Measurements from ENCODE around the gene PARP16.
"Not testable (repeated sequence)": the region's sequence is repeated elsewhere in the genome, so short reads cannot be mapped to it uniquely, and the experiment has no call there.

The PARP16 gene

DNA sequence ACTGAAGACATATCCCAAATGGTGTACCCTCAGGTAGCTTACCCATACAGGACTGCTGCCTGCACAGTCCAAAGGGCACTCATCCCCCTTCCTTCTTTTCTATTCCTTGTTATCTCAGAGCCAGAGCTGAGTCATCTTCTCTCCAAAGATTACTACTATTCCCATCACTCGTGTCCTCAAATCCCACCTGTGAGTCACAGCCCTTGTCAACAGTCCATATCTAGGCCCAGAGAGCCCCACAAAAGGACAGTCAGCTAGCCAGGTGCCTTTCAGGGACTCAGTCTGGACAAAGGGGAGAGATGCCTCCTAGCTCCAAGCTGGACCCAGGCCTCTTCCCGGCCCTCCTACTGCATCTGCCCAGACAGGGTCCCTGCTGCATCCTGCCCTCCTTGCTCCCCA is 11.0 kb downstream of the PARP16 start:
- no peak for DNase-seq (ENCODE audit: low spot score)

DNA sequence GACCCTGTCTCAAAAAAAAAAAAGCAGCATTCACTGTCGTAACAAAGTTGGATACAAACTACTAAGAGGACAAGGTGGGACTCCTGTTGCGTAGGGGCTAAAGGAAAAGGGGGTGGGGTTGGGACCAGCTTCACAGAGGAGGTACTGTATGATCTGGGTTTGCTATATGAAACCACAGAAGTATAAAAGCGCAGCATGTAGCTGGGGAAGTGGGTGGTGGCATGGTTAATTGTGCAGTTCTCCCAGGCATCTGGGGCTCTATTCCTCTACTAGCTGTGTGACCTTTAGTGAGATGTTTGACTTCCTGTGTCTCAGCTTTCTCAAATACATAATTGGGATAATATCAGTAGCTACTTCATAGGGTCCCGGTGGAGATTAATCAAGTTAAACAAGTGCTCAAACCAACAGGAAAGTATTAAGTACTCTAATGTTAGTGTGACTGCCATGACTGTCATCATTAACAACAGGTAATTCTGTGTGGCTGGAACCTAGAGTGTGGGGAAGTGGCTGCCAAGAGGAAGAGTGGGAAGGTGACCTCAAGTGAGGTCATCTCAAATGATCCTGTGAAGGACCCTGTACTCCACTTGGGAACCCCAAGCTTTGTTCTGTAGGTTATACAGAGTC is 11.5 kb downstream of the PARP16 start:
- no peak for DNase-seq (ENCODE audit: low spot score)

DNA sequence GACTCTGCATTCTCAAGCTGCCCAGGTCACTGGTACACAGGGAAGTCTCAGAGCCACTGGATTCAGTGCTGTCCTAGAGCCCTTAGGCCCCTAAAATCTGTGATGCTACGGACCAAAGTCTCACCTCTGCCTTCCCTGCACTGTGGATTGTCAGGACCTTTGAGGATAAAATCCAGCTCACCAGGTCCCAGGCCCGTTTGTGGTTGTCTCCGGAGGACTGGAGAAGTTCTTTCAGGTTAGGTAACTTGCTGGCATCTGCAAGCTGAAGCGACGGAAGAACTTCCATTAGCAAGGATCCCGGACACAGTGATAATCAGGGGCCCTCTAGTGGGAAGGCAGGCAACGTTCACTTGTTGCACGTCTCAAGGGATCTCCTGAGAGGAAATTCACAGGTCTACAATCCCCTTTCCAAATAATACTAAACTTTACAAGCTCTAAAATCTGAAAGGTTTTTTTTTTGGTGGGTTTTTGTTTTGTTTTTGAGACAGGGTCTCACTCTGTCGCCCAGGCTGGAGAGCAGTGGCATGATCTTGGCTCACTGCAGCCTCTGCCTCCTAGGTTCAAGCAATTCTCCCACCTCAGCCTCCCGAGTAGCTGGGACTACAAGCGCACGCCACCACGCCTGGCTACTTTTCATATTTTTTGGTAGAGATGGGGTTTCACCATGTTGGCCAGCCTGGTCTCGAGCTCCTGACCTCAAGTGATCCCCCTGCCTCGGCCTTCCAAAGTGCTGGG is 15.7 kb downstream of the PARP16 start:
- peak; percentile 50 for DNase-seq (ENCODE audit: low spot score)

DNA sequence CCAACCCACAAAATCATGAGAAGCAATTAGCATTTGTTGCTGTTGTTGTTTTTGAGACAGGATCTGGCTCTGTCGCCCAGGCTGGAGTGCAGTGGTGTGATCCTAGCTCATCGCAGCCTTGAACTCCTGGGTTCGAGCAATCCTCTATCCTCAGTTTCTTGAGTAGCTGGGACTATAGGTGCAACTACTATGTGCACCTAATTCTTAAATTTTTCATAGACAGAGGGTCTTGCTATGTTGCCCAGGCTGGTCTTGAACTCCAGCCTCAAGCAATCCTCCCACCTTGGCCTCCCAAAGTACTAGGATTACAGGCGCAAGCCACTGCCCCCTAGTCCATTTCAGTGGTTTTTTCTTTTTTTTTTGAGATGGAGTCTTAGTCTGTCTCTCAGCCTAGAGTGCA is 18.3 kb downstream of the PARP16 start:
- no peak for DNase-seq (ENCODE audit: low spot score)

DNA sequence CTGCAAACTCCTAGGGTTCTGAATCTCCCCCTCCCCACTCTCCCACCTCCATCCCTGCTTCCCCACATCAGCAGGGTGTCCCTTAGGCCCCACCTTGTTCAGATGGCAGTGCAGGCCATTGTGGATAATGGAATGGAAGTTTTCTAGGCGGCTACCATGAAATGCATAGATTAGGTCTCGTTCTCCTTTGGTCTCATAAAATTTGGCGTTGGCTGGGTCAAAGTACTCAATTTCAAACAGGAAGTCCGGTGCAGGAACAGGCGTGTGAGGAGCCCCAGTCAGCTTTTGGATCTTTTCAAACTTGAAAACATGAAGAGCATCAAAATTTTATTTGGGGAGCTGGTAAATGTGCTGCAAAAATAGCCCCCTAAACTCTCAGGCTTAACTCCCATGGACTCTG is 20.2 kb downstream of the PARP16 start:
- DNase-seq (ENCODE audit: low spot score): no peak

DNA sequence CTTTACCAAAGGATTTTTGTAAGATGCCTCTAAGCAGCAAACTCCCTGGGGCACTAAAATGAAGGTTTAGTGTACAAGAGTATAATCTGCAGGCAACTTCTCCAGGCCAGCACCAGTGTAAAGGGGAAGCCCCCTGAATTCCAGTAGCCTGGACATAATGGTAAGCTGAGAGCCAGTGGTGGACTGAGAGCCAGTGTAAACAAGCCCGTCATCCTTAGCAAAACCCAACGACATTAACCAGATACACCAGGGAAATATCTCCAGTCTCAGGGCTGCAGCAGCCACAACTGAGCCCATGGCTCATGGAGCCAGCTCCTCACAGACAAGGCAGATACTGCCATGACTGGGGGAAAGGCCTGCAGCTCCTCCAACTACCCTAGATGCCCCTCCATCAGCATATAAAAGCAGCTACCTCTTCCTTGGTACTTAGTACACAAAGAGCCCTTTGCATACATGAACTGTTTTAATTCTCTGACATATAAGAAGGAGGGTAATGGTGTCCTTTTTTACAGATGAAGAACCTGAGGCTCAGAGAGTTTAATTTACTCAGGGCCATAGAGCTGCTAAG is 21.7 kb downstream of the PARP16 start:
- no peak for DNase-seq (ENCODE audit: low spot score)

DNA sequence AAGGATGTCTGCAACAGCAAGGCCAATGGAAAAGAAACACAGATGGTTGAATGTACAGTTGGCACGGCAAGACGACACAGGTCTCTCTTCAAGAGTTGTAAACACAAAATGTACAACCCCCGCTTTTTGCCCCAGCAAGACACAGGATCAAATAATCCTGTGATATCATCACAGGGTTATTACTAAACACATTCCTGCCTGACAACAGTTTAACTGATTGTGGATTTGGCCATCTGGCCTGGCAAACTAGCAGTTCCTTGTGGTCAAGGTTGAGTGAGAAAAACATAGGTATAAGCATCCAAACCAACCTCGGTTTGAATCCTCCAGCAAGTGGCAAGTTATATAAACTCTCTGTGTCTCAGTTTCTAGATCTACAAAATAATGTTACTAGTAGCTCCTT is 23.4 kb downstream of the PARP16 start:
- no peak for DNase-seq (ENCODE audit: low spot score)

DNA sequence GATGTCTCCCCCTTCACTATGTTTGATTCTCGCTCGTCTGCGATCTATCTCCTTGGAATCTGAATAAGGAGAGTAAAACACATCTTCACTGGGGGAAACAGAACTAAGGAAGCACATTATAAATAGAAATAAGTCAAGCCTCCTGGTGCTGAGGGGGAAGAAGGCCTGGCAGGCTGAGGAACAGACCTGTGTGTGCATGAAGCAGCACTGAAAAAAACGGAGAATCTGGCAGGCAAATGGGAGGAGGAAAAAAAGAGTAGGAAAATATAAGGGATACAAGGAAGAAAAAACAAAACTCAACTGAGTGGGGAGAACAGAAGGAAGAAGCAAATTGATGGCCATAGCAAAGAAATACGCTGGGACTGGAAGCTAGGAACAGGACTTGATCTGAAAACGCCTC is 25.7 kb downstream of the PARP16 start:
- DNase-seq (ENCODE audit: low spot score): no peak

DNA sequence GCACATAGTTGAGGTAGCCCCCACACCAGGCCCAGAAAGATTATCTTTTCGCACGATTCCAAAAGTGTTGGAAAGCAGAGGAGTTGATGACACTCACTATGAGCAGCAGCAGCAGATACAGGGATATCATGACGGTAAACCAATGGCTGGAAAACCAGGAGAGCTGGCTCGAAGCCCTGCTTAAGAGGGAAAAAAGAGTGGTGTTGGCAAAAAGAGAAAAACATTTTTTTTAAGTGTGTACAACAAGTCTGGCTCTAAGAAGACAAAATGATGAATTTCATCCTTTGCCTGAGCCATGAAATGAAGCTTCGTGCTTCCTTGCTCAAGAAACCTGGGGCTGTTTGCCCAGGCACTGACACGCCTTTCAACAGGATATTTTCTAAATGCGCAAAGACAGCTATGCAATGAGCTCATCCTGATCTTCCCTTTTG is 27.3 kb downstream of the PARP16 start:
- no peak for DNase-seq (ENCODE audit: low spot score)

DNA sequence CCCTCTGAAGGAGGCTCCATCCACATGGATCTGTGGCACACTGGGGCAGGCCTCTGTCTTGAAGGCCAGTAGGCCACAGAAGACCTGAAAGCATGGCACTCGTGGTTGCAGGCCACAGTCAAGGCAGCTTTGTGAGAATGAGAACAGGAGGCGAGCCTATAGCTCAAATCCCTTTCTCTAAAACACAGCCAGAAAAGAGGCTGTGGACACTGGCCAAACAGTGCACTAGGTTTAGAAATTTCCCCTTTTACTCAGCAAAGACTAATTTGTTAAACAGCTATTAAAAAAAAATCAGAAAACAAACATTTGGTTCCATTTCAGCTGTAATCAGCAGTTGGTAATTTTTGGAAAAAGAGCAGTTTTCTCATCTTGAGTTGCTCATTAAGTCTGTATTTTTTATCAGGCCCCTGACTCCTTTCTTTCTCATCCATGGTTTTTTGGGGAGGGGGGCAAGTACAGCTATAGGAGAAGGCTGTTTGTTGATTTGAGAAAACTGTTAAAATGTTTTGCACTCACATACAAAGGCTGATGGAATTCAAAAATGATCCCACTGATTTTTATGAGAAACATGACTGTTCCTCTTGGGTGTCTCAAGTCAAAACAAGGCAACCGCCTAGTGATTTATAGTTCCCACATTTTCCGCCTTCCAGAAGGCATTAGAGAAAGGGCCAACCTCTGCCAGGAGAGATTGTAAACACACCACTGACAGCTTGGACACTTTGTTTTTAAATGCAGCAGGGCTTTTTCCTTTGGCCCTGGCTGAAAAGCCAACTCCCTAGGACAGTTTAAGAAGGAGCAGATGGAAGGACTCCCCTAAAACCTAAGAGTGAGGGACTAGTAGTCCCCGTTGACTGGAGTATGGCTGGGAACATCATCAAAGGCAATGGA is 28.1 kb downstream of the PARP16 start:
- DNase-seq (ENCODE audit: low spot score): no peak

DNA sequence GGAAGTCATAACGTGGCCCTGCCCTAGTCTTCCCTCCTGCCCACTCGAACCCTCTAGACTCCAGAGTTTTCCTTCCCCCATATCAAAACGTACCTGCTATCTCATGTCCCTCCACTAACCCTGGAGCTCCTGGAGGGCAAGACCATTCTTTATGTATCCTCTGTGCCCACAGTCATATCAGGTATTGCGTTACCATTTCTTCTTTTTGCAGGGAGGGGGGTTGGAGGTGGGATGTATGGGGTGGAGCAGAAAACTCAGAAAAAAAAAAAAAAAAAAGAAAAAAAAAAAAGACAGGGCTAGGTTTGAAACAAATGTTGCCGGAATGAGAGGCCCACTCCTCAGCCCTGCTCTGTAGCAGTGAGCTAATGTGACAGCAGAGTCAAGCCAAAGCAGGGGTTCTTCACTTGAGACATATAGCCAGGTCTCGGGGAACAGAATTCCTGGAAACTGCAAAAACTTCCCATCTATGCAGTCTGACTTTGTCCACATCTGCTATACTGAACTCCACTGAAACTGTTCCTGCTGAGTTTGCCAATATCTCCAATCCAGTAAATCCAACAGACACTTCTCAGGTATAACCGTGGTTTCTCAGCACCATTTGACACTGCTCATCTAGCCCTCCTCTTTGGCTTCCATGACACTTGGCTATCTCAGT is 31.1 kb downstream of the PARP16 start:
- DNase-seq (ENCODE audit: low spot score): no peak

DNA sequence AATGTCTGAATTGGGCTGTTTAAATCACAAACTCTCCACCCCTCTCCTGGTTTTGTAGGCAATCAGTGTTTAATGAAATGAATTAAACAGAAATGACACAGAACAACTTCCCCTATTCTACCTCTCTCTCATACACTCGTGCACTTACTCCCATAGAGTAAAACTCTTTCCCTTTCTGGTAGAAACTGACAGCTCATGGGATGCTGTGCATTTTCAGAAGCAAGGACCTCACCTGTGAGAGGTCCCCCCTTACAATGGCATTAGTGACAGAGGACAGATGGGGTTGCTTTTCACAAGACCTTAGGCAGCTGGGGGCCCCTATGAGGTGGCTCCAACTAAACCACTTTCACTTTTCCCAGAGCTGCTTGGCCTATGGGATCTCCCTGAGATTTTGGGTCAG is 31.9 kb downstream of the PARP16 start:
- DNase-seq (ENCODE audit: low spot score): no peak

DNA sequence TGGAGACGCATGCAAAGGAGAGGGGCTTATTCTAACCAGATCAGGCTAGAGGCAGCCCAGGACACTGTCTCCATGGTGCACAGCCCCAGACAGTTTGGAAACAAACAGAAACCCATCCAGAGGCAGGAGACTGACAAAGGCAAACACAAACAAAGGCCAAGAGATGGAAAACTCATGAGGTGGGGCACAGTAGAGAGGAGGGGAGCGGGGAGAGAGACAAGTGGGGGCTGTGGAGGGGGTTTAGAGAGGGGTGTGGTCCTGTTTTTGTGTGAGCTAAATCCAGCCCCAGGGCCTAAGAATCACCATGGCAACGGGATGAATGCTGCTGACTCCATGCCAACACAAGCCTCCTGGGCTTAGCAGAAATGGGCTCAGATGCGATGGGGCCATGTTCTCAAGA is 32.3 kb downstream of the PARP16 start:
- no peak for DNase-seq (ENCODE audit: low spot score)

DNA sequence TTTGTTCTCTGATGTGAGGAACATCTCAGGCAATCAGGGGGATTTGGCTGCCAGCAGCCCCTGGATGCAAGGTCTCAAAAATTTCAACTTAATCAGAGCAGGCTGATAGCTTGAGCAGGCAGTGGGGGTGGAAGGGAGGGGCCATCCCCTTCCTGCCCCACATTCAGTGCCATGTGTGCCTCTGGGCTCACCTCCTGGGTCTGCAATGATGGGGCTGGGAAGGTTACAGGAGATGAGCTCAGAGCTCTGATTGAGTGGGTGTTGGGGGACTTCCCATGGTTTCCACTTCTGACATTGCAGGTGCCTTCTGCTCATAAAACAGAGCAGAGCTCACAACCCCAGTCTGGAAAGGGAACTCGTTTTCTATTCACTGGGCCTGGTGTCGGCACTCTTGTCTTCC is 37.0 kb downstream of the PARP16 start:
- no peak for DNase-seq (ENCODE audit: low spot score)

DNA sequence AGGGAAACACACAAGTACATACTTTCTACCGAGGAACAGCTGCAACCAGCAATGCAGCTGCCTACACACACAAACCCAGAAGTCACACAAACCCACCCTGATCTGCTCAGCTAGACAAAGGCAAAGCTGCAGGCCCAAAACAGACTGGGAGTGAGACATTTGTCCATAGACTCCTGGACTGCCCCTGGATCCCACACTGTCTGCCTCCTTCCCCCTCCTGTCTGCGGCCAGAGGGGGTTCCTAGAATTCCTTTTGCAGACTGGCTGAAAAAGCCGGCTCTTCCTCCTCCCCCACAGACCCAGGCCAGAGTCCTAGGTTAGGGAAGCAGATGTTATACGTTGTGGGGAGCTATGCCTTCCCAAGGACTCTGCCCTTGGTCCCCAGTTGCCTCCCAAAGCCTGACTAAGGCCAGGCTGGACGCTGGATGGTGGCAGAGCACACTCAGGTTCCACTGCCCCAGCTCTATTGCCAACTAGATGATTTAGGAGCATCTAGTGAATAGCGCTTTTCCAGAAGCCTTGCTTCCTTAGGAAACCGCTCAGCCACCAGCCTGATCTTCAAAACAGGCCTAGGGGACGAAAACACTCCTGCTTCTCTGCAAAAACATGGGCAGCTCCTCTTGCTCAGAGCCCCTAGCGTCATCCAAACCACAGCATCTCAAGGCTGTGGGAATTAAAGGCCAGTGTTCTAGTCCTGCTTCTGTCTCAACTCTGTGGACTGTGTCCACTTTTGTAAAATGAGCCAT is 38.0 kb downstream of the PARP16 start:
- no peak for DNase-seq (ENCODE audit: low spot score)

DNA sequence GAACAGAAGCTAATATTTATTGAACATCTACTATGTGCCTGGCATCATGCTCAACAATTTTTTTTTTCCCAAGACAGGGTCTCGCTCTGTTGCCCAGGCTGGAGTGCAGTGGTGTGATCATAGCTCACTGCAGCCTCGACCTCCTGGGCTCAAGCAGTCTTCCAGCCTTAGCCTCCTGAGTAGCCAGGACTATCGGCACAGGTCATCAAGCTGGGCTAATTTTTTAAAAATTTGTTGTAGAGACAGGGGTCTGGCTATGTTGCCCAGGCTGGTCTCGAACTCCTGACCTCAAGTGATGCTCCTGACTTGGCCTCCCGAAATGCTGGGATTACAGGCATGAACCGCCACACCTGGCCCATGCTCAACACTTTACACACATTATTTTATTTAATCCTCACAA is 39.7 kb downstream of the PARP16 start:
- no peak for DNase-seq (ENCODE audit: low spot score)

DNA sequence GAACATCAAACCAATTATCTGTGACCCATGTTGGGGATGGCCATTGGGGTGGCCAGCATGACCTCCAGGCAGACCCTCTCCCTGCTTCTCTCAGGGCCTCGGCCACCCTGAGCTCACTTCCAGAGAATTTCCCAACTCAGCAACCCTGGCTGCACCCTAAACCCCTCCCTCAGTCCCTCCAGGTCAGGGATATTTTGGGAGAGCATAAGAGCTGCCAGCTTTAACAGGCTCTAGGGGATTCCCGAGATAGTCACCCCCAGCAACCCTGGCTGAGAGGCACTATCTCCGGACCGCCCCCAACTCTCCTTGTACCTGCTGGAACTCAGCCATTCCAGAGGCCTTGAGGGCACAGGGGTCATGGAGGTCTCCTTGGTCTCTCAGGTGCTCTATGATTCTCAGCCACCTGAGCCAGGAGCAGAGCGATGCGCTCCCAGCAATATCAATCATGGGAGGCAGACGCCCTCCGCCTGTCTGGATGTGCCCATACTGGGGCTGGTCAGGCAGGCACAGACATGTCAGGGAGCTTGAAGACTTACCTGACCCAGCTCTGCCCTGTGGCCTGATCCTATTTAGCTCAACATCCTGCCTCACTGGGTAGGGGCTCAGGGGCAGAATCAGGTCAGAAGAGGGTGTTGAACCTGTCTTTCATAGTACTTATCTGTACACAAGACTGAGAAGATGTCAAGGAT is 40.5 kb downstream of the PARP16 start:
- no peak for DNase-seq (ENCODE audit: low spot score)

DNA sequence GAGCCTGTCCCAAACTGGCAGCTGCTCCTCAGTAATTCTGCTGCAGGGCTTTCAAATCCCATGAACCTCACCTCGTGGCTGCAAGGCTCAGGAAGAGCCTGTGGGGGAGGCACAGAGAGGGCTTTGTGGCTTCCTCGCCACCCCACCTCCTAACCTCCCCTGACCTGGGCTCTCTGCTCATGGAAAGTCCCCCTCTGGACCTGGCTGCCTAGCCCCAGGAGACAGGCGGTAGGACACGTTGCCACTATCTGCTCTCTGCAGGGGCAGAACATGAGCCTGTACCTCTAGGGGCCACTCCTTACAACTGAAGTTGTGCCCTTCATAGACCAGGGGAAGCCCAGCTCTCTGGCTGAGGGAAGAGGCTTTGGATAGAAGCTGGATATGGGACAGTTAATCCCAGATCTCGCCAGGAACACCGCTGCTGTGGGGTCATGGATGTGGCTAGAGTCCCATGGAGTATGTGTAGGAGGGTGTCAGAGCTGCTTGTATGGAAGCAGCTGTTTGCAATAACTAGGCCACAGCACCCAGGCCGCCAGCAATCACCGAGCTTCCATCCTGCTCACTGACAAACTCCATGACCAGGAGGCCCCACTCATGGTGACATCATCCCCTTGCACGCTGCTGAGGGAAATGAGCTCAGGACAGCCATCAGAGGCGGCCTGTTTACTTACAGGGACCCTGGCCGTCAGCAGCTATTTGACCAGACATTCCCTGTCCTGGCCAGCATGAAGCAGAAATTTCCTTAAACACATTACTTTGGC is 41.4 kb downstream of the PARP16 start:
- DNase-seq (ENCODE audit: low spot score): no peak

DNA sequence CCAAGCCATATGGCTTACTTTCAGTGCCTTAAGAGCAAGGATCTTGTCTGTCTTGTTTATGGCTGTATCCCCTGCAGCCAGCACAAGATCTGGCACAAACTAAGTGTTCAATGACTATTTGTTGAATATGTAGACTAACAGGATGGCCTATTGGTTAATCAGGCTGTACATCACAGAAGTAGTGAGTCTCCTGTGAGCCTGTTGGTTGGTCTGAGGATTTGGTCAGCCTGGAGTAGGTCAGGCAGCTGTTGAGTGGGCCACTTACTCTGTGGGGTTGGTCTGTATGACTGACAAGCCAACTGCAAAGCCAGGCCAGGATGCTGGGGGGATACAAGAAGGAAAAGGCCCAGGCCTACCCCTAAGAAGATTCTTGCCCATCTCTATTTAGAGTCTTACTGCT is 42.0 kb downstream of the PARP16 start:
- no peak for DNase-seq (ENCODE audit: low spot score)

DNA sequence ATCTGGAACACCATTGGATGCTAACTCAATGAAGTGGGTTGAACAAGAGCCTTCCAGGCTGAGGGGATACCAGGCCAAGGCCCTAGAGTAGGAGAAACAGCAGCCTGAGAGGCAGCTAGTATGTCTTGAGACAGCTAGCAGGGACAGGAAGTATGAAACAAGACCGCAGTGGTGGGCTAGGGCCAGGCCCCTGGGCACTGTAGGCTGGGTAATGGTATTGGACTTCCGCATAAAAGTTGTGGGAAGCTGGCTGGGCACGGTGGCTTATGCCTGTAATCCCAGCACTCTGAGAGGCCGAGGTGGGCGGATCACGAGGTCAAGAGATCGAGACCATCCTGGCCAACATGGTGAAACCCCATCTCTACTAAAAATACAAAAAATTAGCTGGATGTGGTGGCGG is 50.2 kb downstream of the PARP16 start:
- not testable (repeated sequence) for DNase-seq (ENCODE audit: low spot score)
